Tibial artery (tissue), 4 donors: ENCODE measurements around the gene DEDD2.

Source experiments
- DNase-seq, 2 donors: peaks; one replicate each; pipeline ENCODE4 v3.0.0-alpha.2; 2019
- H3K27ac ChIP-seq, 2 donors: fragments of 200-600 bp; sonication (generic) in 1 of 2; 1 replicate in 1 of 2; 2 replicates in 1 of 2; pipeline ENCODE4 v1.5.1; 2018 to 2019; ENCODE audit warnings: mild to moderate bottlenecking in 1 of 2
- H3K27me3 ChIP-seq, 2 donors: fragments of 200-600 bp; sonication (generic) in 1 of 2; one replicate each; pipeline versions ENCODE4 v1.5.1 to v1.6.0; 2016 to 2019
- H3K36me3 ChIP-seq, 3 donors: fragments of 200-600 bp; sonication (generic) in 2 of 3; one replicate each; pipeline ENCODE4 v1.5.1; 2016 to 2019; ENCODE audit warnings: mild to moderate bottlenecking in 2 of 3
- H3K4me1 ChIP-seq, 4 donors: fragments of 200-600 bp; sonication (generic) in 2 of 4; 1 replicate in 3 of 4; 2 replicates in 1 of 4; pipeline ENCODE4 v1.5.1; 2016 to 2019
- H3K4me3 ChIP-seq, 2 donors: fragments of 200-600 bp; sonication (generic) in 1 of 2; 1 replicate in 1 of 2; 2 replicates in 1 of 2; pipeline ENCODE4 v1.5.1; 2018 to 2019; ENCODE audit warnings: mild to moderate bottlenecking in 2 of 2
- H3K9me3 ChIP-seq, 3 donors: fragments of 200-600 bp; sonication (generic) in 1 of 3; one replicate each; pipeline ENCODE4 v1.5.1; 2016 to 2019
- CTCF ChIP-seq, 2 experiments: fragments of 200-600 bp in 1 of 2; fragments of 450-650 bp in 1 of 2; IDR thresholded peaks; one replicate each; pipeline ENCODE4 v1.5.1; 2017 to 2019; ENCODE audit warnings: antibody characterized with exemption in 2 of 2, mild to moderate bottlenecking in 1 of 2, moderate library complexity in 1 of 2
- intact Hi-C: fragments of 100-400 bp; cut with DNase I; formaldehyde crosslinking; loops from one replicate; pipeline ENCODE4 v1.15.0; 2023; ENCODE audit warnings: low total_unique reads

Gene DEDD2

GRCh38 chr19:42226886-42227285, 9.4 kb upstream of the DEDD2 start:
- Histone ChIP-seq H3K27ac (no peak overlapping the region), H3K27me3 (no peaks in the 10 kb centered on the region), H3K4me3 (no peak overlapping the region), H3K4me1 (peaks cover 0 to 3% (median 1%) of the 10 kb centered on the region in 4 donors), H3K36me3 (peaks cover 51 to 80% (median 74%) of the 10 kb centered on the region in 3 donors), H3K9me3 (no peaks in the 10 kb centered on the region)
- TF ChIP-seq CTCF (IDR thresholded peaks at IDR 0.05) = no peak
- intact Hi-C loops = no loop called here
- DNase-seq = no peak

- TF ChIP-seq CTCF (IDR thresholded peaks at IDR 0.05) = no peak
- intact Hi-C loops = no loop called here
- Histone ChIP-seq H3K9me3 (no peaks in the 10 kb centered on the region), H3K36me3 (peaks cover 42 to 70% (median 63%) of the 10 kb centered on the region in 3 donors), H3K27ac (no peak overlapping the region), H3K4me1 (peaks cover 0 to 14% (median 8%) of the 10 kb centered on the region in 4 donors), H3K4me3 (no peak overlapping the region), H3K27me3 (no peaks in the 10 kb centered on the region)
- no peak for DNase-seq
Observed at GRCh38 chr19:42225718-42226292, 8.3 kb upstream of the DEDD2 start.

- no peaks in the 10 kb centered on the region for H3K9me3 ChIP-seq
- H3K4me3 ChIP-seq = no peak overlapping the region
- H3K36me3 ChIP-seq = peaks cover 35 to 63% (median 57%) of the 10 kb centered on the region in 3 donors
- TF ChIP-seq CTCF (IDR thresholded peaks at IDR 0.05) = no peak
- DNase-seq = no peak
- peaks cover 0 to 18% (median 12%) of the 10 kb centered on the region in 4 donors for H3K4me1 ChIP-seq
- H3K27me3 ChIP-seq = no peaks in the 10 kb centered on the region
- no peak overlapping the region for H3K27ac ChIP-seq
- intact Hi-C loops = no loop called here
Observed at GRCh38 chr19:42224940-42225717, 7.7 kb upstream of the DEDD2 start.

DNA sequence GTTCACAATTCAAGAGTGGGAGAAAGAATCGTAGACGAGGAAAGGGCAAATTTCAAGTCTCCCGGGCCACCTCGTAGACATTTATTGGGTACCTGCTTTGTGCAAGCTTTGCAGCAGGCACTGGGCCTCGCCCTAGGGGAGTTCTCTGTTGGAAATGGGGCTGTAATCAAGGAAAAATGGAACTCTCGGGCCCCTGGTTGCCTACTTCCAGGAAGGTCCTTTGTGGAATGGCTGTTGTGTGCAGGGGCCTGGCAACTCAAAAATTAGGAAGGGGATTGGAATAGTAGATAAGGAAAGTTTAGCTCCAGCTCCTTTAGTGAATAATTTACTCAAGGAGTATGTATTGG, 3.2 kb upstream of the DEDD2 start:
- TF ChIP-seq CTCF (IDR thresholded peaks at IDR 0.05) = no peak
- intact Hi-C loops = no loop called here
- Histone ChIP-seq H3K9me3 (no peaks in the 10 kb centered on the region), H3K4me1 (peaks cover 0 to 48% (median 37%) of the 10 kb centered on the region in 4 donors), H3K36me3 (peaks cover 15 to 19% (median 16%) of the 10 kb centered on the region in 3 donors), H3K27me3 (no peaks in the 10 kb centered on the region), H3K4me3 (peak overlapping the region; percentile 85 to 86), H3K27ac (peak overlapping the region; percentile 79 to 88)
- DNase-seq = no peak

GRCh38 chr19:42219812-42220750, 2.6 kb upstream of the DEDD2 start, which contains the start of gene ZNF526:
Gene ZNF526, plus strand, starts transcription at chr19:42220312. Its CDS starts 4,092 bp downstream, at chr19:42224404.
- Histone ChIP-seq H3K4me3 (peak within 1 kb of the TSS; percentile 85 to 86), H3K4me1 (peaks cover 0 to 54% (median 41%) of the 10 kb centered on the region in 4 donors), H3K27me3 (no peaks in the 10 kb centered on the region), H3K36me3 (peaks cover 9 to 14% (median 9%) of the 10 kb centered on the region in 3 donors), H3K27ac (peak within 1 kb of the TSS; percentile 79 to 88), H3K9me3 (no peaks in the 10 kb centered on the region)
- intact Hi-C loops = no loop called here
- DNase-seq = peak; percentile 98
- TF ChIP-seq CTCF (IDR thresholded peaks at IDR 0.05) = no peak
